AG20443 (cell line): ENCODE data around the gene ZNF106.

Experiments
- DNase-seq: peaks from one replicate; pipeline ENCODE4 v3.0.0; 2012; ENCODE audit warnings: low spot score, mixed read lengths

ZNF106 gene

DNA sequence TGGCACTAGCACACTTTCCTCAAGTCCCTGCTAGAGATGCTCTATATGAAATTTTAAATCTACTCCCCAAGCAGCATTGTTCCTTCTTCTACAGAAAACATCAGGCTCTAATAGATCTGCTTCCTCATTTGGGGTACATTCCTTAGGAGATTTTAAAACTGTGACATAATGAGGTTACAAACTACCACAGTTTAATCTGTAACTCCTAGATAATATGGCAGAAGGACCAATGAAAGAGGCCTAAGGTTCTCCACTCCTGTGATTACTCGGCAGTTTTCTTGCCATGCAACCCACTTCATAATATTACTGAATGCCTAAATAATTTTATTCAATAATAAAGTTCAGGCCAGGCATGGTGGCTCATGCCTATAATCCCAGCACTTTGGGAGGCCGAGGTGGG, 16.1 kb downstream of the ZNF106 start:
- no peak for DNase-seq

GRCh38 chr15:42471002-42471401, 19.9 kb downstream of the ZNF106 start:
- no peak for DNase-seq

- no peak for DNase-seq
Observed at GRCh38 chr15:42465520-42466259, 25.3 kb downstream of the ZNF106 start.

- no peak for DNase-seq
Observed at GRCh38 chr15:42461261-42461660, 29.7 kb downstream of the ZNF106 start.

- peak; percentile 90 for DNase-seq
Observed at GRCh38 chr15:42457445-42458442, 33.2 kb downstream of the ZNF106 start.

- DNase-seq: peak; percentile 44
Observed at GRCh38 chr15:42456971-42457370, 34.0 kb downstream of the ZNF106 start.

DNA sequence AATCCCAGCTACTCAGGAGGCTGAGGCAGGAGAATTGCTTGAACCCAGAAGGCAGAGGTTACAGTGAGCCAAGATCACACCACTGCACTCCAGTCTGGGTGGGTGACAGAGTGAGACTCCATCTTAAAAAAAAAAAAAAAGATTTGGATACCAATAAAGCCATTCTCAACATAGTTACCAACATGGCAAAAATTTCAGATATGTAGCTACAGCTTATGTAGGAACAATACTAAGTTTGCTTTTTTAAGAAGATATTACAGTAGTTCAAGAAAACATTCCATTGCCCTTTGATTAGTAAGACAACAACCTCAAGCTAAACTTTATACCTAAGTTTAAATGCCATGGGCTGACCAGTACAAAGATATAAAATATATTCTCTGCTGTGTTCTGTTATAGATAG, 34.4 kb downstream of the ZNF106 start:
- DNase-seq: no peak

DNA sequence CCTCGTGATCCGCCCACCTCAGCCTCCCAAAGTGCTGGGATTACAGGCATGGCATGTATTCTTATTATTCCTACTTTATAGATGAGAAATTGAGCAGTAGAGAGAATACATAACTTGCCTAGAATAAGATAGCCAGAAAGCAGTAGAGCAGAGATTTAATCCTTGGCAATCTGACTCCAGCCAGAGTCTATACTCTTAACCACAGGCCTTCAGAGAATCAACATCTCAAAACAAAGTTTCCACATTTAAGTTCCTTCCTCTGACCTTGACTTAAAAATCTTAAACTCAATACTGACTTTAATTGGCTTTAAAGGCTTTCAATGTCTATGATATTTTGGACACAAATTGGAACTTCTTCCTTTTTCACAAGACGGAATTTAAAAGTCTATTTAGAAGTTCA, 37.1 kb downstream of the ZNF106 start:
- DNase-seq: no peak

GRCh38 chr15:42450425-42450790, 40.5 kb downstream of the ZNF106 start:
- no peak for DNase-seq

GRCh38 chr15:42449770-42450424, 41.0 kb downstream of the ZNF106 start:
- DNase-seq: no peak

DNA sequence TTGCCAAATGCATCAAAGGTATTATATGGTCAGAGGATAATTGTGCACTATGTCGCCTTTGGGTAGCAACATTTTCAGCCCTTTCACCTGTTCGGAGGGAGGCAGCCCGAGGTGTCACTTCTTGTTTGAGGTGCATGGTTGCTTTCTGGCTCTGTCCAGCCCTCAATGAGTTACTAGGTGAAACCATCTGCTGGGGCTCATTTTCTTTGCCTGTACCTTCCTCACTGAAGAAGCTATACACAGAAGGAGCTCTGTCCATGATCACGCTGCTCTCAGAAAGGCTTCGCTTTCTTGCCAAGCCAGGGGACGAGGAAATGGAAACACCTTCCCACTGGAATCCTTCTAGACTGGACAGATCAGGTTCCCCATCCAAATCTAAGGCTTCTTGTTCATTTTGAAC, 42.7 kb downstream of the ZNF106 start:
- DNase-seq: no peak

DNA sequence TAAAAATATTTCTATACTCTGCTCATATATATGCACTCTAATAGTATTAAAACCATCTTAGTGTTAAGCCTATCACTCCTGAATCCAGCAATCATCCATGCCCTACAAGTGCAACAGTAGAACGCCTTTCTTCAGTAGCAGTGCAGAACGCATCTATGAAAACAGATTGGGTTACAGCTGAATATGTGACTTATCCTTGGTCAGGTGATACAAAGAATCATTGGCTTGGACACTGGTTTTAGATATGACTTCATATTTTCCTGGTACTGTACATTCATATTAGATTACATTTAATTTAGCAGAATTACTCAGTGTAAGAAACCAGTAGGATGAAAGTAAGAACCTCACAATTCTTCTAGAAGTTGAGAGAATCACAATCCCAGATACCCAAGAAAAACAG, 43.3 kb downstream of the ZNF106 start:
- no peak for DNase-seq

DNA sequence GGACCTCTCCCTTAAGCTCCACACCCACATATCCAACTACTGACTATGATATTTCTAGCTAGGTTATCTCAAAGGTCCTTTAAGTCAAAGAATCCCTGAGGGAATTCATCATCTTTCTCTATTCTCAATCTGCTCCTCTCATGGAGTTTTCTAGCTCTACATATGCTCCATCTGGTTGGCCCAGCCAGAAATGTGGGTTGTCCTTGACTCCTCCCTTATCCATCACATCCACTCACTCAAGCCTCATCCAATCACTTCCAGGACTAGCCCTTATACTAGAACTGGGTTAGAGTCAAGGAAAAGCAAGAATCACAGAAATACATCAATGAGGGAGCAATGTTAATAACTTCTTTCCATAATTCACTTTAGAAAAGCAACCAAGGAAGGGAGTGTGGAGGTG, 45.4 kb downstream of the ZNF106 start:
- DNase-seq: no peak

DNA sequence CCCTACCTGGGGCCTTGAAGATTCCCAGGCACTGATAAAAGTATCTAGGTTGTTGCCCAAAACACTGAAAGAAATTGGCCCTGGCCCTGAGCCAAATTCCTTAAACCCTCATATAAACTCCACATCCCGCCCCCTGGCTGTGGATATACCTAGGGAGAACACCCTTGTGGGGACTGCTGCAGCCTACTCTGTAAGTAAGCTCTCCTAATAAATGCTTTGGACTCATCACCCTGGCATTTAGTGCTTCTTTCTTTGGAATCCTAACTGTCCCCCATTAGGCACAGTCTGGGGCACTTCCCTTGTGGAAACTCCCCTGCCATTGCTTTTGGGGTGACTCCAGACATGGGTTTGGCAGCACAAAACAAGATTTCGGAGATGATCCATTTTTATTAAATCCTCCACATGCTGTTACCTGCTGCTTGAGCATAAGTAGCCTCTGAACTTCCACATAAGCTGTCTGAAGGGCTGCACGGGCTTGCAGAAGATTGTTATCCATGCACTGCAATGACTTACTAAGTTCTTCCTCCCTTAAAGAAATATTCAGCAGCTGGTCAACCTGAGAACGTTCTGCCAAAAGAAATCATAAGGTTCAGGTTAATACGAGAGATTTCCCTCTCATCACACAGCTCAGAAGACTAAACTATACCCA, 46.4 kb downstream of the ZNF106 start:
- DNase-seq: no peak

- DNase-seq: peak; percentile 86
Observed at GRCh38 chr15:42427429-42428223, 63.3 kb downstream of the ZNF106 start.

- no peak for DNase-seq
Observed at GRCh38 chr15:42421376-42421775, 69.6 kb downstream of the ZNF106 start.

- no peak for DNase-seq
Observed at GRCh38 chr15:42419369-42419768, 71.6 kb downstream of the ZNF106 start.

GRCh38 chr15:42413920-42414319, 77.0 kb downstream of the ZNF106 start:
- no peak for DNase-seq

GRCh38 chr15:42411884-42412283, 79.1 kb downstream of the ZNF106 start:
- DNase-seq: no peak

DNA sequence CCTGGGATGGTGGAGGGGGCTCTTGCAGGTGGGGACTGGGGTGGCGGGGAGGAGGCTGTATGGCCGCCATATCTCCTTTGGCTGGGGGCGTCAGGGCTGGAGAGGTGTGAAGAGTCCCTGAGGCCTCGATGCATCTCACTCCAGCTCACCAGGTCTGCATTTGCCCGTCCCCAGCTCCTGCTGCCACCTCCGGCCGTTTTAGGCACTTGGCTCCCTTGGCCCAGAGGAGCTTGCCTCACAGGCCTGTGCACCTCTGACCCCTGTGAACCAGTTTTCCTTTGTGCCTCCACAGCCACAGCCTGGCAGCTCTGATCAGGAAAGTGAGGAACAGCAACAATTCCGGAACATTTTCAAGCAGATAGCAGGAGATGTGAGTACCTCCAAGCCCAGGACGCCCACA, 81.9 kb downstream of the ZNF106 start:
- DNase-seq: no peak

DNA sequence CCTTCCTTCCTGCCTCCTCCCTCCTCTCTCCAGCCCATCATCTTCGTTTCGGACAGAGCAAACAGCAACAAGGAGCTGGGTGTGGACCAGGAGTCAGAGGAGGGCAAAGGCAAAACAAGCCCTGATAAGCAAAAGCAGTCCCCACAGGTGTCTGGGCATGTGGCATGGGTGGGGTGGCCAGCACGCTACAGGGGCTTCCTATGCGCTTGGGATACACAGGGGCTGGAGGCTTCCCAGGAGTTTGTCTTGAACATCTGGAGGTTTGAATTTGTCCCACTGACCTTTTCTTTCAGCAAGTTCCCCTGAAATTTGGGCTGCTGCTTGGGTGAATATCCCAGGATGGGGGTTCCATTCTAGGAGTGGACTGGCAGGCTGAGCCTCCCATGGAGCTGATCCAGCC, 82.8 kb downstream of the ZNF106 start:
- DNase-seq: peak; percentile 6
